GM15510 (cell line): ENCODE data around the gene OSBPL2.

Experiments used
- POLR2A ChIP-seq: IDR thresholded peaks from 3 replicates; pipeline ENCODE4 v1.6.1; 2011; ENCODE audit warnings: borderline replicate concordance; ENCODE audit not compliant: insufficient read length; ENCODE audit errors: extremely low read depth

The OSBPL2 gene

DNA sequence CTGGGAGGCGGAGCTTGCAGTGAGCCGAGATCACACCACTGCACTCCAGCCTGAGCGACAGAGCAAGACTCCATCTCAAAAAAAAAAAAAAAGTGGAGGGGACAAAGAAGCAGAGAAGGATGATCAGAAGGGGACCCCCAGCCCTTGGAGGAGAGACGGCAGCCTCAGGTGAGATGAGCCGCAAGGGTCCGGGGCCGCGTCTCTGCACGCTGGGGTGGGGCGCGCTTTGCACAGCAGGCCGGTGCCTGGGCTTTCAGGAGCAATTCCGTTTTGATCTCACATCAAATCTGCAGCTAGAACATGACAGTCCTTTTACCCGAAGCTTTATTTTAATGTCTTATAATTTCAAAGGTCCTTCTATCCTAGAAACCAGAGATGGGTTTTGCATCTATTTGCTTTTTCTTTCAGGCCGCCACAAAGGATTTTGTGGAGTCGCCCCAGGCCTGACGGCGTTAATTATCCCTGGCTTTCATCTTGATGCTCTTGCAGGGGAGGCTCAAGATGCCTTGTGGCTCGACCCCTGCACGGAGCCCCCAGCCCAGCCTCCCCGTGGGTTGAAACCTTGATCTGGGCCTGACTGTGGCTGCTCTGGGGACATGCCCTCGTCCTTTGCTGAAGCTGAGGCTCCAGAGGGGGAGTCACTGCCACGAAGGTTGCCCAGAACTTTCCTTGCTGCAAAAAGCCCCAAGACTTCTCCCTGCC is 35.5 kb upstream of the OSBPL2 start:
- no peak for TF ChIP-seq POLR2A

DNA sequence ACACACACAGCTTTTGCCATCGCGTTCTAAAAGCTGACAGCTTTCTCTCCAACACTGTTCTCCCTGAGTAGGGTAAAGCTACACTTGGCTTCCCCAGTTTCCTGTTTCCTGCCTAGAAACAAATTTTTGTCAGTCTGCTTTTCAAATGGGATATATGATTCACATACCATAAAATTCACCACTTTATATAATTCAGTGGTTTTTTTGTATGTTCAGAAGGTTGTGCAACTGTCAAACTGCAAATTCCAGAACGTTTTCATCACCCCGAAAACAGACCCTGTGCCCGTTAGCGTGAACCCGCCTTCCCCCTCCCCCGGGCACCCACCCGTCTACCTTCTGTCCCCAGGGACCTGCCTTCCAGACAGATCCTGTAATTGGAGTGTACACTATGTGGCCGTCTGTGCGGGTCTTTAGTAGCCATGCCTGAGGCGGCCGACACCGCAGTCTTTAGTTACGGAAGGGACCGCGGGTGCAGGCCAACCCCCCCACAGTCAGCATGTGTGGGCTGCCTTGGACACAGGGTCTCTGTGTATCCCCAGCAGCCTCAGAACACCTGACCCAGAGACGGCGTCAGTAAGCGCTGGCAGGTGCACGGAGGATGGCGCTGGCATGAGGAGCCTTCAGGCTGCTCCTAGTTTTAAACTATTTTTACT is 34.8 kb upstream of the OSBPL2 start:
- no peak for TF ChIP-seq POLR2A

DNA sequence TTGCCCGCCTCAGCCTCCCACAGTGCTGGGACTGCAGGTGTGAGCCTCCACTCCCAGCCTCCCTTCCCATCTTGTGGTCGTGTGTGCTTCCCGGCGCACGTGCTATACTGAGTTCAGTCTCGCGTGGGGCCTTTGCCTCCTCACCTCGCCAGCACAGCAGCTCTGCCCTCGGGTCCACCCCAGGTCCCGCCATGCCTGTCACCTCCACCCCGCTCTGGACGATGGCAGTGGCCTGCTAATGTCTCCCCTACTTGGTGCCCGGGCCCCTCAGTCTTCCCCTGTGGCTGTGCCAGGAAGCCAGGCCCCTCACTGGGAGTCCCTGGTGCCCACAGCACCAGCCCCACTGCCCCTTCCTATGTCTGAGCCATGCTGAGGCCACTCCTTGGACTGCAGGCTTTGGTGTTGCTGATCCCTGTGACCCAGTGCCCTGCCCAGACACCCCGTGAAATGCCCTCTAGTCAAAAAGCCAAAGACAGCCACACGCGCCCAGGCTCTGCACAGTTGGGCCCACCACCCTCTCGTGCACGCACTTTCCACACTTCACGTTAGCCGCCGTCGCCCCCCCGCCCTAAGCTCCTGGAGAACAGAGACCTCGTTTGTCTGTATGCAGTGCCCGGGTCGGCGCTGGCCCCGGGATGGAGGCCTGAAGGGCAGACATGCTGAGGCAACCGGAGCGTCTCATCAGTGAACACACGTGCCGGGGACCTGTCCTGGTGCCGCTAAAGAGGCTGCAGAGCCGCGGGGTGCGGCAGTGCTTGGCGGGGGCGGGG is 32.5 kb upstream of the OSBPL2 start:
- no peak for TF ChIP-seq POLR2A

DNA sequence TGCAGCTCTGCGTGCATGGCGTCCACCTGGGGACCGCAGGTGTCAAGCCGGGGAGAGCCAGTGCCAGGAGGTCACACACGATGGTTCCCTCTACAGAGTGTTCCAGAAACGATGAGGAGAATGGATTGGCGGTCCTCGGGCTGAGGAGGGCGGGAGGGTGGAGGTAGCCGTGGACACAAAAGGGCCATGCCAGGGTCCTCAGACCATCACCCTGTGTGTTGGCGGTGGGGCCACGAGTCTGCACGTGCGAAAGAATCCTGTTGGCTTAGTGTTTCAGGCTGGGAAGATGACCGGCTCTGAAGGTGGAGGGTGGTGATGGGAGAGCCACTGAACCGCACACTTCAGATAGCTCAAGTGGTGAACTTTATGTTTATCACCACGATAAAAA is 31.9 kb upstream of the OSBPL2 start:
- TF ChIP-seq POLR2A, result no peak

DNA sequence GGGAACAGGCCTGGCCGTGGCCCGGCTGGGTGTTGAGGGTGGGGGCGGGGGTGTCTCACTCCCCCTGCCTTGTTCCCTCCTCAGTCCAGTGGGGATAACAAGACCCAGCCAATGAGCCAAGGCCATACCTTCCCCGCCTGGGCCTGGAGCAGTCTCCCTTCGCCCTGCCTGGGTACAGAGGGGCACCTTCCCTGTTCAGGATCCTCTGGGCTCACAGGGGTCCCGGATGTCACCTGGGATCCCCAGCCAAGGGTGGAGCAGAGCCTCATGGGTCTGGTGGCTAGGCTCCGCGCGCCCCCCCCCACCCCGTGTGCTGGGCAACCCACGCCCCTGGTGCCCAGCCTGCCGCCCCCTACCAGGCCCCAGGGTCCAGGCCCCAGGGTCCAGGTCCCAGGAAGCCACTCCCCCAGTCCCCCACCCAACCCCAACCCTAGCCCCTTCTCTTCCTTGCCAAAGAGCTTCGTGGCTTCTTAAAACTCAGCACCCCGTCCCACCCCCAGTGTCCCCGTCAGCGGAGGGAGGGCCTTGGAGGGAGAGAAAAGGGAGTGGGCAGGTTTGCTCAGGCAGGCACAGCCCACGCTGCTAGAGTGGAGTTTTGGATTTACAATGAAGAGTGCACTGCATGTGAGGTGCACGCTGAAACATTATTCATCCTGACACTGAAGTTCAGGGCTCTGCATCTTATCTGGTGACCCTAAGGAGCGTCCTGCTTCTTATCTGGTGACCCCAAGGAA is 30.1 kb upstream of the OSBPL2 start:
- TF ChIP-seq POLR2A, result no peak

DNA sequence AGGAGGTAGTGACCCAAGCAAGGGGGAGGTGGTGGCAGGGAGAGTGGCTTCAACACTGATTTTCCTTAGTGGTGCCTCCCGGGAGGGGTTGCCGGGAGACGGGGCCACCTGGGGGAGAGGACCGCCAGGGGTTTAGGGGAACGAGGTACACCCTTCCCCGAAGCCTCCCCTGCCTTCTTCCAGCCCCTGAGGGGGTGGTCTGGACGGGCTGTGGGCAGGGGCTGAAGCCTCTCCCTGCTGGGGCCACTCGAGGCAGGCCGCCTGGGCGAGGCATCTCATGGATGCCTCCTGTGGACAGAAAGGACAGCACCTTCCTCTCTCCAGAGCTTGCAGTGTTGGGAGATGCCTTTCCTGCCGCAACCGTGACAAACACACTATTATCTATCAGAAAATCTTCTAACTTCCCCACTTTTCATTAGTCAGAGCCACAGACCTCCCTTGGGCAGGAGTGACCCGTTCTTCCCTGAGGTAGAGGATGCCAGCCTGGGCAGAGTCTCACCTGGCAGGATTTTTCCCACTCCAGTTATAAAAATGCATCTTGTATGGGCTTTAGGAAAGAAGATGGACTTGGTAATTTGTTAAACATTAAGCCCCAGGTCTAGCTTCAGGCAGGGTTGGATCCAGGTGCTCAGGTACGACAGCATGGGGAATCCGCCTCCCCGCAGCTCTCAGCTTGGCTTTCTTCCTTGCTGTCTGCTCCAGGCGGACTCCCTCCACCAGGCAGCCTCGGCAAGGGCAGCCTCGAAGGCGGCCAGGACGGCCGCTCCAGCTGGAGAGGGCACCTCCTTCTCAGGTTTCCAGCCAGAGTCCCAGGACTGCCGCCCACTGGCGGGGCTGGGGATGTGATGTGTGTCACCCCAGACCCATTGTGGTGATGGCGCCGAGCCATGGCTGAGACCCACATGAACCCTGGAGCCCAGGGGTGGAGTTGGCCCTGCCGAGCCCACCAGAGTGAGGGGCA is 29.2 kb upstream of the OSBPL2 start:
- no peak for TF ChIP-seq POLR2A

DNA sequence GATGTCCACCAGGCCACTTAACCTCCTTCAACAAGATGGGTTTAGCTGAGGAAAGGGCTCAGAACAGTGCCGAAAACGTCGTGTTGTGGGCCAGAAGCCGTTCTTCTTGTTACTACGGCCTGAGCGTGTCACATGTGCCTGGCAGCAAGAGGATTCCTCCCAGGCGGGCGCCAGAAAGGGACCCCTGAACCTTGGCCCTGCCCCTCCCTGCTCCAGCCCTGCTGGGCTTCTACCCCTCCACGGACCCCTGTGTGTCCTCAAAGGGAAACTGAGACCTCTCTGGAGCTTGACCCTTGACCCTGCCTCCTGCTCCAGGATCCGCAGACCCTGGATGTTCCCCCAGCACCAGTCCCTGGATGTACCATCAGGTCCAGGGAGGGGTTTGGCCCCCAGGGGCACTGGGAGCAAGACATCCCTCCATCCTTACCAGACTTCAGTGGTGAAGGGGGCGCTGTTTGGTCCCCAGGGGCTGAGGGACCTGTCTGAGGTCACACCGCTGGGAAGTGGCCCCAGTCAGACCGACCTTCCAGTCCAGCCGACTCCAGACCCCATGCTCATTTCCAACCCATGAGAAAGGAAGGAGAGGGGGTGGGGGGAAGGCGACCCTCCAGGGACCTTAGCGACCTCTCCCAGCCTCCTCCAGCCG is 28.3 kb upstream of the OSBPL2 start:
- TF ChIP-seq POLR2A, result no peak

DNA sequence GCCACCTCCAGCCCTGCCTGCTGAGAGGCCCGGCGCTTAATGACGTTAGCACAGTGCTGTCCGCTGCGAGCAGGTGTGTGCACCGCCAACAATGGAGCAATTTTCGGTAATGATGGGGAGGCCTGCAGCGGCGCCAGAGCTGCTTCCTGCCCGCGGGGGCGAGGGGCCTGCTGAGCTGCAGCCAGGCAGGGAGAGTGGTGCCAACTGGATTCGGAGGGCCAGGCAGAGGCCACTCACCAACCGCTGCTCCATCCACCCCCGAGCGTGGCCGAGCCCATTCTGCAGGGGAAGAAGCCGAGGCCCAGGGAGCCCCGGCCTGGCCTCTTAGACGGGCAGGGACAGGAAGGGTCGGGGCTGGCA is 27.8 kb upstream of the OSBPL2 start:
- TF ChIP-seq POLR2A, result no peak

DNA sequence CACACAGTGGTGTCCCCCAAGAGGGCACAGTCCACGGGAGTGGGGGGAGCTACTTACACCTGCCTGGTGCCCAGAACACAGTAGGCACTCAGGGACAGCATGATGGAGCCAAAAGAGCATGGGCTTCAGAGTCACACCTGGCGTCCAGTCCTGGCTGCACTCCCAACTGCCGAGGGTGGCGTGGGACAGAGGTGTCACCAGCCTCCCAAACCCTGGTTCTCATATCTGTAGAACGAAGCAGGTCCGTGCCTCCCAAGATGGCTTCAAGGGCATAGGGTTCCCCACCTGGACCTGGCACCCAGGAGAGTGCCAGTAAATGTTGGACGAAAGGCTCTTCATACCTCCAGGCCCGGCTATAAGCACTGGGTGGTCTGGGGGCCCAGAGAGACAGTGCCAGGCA is 27.1 kb upstream of the OSBPL2 start:
- no peak for TF ChIP-seq POLR2A

DNA sequence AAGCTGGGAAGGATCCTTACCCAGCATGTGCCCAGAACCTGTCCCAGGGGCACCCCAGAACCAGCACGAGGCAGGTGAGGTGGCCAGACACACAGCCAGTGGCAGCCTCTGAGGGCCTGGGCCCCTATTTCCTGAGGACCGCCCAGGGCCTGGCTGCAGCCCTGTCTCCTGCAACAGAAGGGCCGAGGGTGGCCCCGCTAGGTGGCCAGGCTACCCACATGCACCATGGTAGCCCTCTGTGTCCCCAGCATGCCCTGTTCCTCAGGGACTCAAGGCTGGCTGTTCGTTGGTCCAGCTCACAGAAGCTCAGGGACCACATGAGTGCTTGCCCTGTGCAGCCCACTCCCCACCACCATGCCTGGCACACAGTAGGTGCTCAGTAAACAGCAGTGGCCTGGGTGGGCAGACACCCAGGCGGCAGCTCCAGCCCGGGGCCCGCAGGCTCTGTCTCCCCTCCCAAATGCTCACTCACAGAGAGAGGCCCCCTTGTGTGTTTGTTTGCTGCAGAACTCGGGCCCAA is 26.5 kb upstream of the OSBPL2 start:
- TF ChIP-seq POLR2A, result no peak

DNA sequence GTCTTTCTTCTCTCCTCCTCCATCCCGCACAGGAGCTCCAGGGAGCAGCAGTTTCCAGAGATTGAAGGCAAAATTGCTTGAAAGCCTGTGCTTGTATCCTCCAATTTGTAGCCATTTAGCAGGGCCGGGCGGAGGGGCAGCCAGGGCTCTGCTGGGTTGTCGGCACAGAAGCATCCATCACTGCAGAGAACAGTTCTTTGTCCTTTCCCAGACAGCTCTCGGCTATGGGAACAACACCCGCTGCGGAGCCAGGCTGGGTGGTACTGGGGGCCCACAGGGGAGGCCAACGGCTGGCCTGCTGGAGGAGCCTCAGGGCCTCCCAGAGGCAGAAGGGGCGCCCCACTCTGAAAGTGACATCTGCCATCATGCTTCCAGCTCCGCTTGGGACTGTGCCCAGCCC is 26.0 kb upstream of the OSBPL2 start:
- TF ChIP-seq POLR2A, result no peak

DNA sequence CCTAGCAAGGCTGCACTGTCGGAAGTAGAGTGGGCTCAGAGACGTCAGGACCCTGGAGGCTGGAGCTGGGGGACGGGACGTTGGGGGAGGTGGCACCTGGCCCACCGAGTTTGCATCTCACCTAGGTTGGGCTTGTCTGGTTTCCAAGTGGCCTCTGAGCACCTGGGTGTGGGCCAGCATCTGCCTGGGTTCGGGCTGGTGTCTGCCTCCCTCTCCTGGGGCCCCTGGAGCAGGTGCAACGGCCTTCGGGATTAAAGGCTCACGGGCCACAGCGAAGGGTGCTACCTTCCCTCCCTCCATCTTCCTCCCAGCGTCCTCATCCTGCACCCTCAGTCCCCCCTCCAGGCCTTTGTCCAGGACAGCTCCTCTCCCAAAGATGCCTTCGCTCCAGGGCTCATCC is 24.3 kb upstream of the OSBPL2 start:
- no peak for TF ChIP-seq POLR2A
